HPDE6-E6E7 (cell line): ENCODE data around the gene PGAM1.
A peak's percentile ranks its signal among the peaks of the same experiment; 100 is the strongest.
"Not testable (repeated sequence)": the region's sequence is repeated elsewhere in the genome, so short reads cannot be mapped to it uniquely, and the experiment has no call there.

ENCODE experiments used
- DNase-seq: peaks from one replicate; pipeline ENCODE4 v3.0.0; 2011; ENCODE audit warnings: missing footprints; ENCODE audit errors: extremely low spot score

The PGAM1 gene

DNA sequence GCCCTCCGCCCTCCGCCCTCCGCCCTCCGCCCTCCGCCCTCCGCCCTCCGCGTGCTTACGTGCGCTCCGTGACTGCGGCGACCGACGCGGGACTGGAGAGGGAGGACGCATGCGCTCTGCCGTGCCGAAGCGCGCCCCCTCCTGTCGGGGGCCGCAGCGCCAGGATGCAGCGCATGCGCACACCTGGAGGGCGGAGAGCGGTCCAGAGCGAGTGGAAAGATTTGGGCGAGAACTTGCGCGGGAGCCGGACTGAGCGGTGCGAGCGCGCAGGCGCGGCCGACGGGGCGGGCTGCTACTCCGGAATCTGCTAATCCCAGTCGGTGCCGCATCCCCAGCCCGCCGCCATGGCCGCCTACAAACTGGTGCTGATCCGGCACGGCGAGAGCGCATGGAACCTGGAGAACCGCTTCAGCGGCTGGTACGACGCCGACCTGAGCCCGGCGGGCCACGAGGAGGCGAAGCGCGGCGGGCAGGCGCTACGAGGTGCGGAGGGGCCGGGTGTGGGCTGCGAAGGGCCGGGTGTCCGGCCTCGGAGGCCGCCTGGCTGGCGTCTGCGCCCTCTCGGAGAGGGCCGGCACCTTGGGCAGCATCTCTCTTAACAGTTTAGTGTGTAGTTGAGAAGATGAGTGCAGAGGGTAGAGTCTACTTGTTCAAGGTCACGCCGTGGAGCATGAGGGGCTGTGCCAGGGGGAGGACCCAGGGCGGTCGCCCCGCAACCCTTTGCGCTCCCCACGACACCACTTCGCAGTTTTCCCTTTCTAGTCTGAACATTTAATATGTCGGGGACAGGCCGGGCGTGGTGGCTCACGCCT lies at the start of gene PGAM1:
Gene PGAM1, plus strand, starts transcription at position 228 of the 812 bp plus-strand sequence. Its CDS starts 117 bp downstream, at position 345.
- peak; percentile 99 for DNase-seq

DNA sequence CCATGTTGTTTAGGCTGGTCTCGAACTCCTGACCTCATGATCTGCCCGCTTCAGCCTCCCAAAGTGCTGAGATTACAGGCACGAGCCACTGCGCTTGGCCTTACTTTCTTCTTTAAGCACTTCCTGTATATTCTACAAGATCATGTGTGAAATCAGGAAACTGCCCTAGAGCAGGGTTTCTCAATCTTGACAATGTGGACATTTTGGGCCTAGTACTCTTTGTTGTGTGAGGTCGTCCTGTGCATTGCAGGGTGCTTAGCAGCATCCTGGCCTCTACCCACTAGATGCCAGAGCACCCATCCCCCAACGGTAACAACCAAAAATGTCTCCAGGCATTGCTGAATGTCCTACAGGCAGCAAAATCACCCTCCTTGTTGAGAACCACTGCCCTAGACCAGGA lies 49.6 kb upstream of the PGAM1 start:
- no peak for DNase-seq

DNA sequence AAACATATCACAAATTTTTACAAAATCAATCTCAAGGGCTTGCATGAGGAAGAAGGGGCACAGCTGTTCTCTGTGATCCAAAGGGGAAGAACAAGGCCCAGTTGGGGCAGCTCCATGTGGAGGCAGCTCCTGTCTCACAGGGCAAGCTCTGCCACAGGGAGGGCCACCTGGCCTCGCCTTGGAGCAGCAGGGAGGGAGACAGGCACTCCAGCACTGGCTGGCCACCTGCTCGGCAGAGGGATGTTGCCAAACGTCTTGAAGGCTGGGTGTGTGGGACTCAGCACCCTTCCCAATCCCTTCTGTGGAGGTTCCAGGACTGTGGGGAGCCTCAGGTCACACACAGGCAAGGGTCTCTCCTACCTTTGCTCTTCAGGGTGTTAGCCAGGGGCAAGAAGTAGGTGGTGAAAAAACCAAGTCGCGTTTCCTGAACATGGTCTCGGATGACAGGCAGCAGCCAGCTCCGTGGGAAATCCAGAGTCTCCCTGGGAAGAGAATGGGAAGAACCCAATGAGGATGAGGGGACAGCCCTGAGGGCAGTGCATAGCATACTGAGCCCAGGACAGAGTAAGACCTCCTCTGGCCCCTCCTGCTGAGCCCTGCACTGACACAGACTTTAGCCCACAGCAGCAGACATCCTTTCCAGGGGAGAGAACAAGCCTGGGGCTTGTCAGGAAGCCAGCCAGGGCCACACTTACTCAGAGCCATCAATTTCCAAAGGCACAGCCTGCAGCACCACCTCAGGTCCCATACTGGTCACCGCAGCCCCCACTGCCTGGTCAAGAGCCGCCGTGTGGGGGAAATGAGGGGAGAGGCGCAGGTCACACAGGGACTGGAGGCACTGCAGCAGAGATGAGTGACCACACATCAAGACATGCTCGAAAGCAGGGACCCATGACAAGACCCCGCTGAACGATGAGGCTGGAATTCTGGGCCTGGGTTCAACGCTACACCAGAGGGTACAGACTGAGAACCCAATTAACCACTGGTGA lies 46.8 kb upstream of the PGAM1 start:
- no peak for DNase-seq

DNA sequence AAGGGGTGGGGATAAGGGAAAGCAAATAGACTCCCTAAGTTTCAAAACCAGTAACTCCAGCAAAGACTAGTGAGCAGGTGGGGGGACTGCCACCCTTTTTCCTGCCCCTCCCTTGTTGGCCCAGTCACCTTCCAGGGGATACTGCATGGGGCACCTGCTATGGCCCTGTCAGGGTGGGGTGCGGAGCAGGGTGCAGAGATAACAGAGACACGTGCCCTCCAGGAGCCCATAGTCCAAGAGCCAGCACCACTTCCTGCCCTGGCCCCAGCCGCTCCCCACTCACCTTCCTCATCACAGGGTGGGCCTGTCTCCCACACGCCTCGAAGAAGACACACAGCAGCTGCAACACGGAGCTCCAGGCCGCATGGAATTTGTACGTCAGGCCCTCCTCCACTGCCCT lies 45.5 kb upstream of the PGAM1 start:
- DNase-seq = no peak

DNA sequence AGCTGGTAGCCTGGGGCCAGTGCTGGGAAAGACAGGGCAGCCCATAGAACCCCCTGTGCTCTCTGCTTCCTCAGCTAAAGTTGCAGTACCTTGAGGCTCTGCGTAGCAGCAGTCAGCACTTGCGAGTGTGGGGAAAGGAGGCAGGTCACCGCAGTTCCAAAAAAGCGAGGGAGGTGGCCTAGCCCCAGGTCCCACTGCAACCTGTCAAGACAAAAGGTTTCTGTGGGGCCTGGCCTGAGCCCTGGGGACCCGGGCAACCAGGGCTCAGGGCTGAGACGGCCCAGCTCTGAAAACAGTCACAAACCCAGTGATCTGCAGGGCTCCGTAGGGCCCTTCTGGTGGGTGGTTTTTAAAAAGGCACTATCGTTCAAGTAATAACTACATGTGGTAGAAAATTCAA lies 44.4 kb upstream of the PGAM1 start:
- no peak for DNase-seq

DNA sequence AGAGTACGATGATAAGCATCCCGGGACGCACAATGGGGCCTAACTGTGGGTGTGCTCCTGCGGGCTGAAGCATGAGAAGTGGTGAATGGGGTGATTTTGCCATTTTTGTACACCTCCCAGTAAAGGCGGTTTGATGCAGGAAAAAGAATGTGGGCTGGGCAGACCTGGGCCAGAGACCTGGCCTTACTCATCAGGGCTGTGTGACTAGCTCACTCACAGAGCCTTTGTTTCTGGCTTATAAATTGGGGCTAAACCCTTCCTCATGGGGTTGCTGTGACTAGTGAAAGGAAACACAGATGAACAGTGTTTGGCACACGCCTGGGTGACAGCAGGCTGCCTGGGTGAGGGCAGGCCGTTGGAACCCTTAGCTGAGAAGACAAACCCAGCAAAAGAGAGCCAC lies 42.8 kb upstream of the PGAM1 start:
- DNase-seq = no peak

DNA sequence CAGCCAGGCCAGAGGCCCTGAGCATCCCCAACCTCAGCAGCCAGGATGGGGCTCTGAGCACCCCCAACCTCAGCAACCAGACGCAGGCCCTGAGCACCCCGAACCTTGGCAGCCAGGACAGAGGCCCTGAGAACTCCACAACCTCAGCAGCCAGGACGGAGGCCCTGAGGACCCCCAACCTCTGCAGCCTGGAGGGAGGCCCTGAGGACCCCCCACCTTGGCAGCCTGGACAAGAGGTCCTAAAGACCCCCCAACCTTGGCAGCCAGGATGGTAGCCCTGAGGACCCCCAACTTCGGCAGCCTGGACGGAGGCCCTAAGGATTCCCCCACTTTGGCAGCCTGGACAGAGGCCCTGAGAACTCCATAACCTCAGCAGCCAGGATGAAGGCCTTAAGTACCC lies 41.8 kb upstream of the PGAM1 start:
- DNase-seq = no peak

DNA sequence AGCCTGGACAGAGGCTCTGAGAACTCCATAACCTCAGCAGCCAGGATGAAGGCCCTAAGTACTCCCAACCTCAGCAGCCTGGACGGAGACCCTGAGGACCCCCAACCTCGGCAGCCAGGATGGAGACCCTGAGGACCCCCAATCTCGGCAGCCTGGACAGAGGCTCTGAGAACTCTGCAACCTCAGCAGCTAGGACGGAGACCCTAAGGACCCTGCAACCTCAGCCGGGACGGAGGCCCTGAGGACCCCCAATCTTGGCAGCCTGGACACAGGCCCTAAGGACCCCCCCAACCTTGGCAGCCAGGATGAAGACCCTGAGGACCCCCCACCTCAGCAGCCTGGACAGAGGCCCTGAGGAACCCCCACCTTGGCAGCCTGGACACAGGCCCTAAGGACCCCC lies 41.4 kb upstream of the PGAM1 start:
- DNase-seq = no peak

DNA sequence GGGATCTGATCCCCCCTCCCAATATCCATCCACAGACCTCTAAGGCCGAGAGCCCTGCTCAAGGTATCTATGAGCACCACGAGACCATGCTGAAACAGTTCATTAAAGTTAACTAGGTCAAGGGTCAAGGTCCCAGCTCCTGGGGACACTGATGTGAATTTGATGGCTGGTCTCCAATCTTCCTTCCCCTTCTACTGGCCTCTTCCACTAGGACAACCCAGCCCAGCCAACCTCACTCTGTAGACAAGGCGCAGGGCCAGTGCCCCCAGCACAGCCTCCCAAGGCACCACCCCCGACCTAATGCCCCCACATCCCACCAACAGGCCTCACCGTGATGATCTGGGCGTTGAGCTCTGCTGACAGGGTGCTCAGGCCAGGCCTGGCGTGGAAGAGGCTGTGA lies 40.4 kb upstream of the PGAM1 start:
- no peak for DNase-seq

DNA sequence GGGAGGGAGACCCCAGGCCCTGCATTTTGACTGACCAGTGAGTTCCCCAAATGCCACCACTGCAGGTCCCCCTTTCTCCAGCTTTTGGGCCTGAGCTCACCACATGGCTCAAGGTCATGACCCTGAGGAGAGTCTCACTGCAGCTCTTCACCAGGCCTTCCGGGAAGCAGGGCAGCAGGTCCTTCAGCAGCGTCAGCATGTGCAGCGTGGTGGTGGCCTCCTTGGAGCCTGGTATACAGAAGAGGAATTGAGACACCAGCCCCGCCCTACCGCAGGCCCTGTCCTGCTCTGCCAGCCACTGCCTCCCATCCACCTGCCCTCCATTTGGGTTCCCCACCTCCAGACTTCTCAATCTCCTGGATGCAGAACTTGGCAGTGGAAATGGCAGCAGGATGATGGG lies 37.8 kb upstream of the PGAM1 start:
- no peak for DNase-seq

DNA sequence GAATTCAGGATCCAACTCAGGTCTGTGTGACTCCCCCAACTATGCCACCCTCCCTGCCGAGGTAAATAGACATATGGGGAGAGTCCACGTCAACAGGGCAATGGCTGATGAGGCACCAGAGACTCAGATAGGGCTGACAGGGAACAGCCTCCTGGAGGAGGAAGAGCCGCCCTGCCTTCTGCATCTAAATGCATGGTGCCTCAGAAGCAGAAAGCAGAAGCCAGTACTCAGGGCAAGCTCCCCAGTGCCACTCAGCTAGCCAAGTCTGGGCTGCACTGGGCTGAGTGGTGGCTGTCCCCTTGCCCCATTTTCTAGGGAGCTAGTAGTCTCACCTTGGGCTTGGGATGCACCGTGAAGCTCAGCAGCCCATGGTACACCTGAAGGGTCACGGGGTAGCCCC lies 35.9 kb upstream of the PGAM1 start:
- no peak for DNase-seq

DNA sequence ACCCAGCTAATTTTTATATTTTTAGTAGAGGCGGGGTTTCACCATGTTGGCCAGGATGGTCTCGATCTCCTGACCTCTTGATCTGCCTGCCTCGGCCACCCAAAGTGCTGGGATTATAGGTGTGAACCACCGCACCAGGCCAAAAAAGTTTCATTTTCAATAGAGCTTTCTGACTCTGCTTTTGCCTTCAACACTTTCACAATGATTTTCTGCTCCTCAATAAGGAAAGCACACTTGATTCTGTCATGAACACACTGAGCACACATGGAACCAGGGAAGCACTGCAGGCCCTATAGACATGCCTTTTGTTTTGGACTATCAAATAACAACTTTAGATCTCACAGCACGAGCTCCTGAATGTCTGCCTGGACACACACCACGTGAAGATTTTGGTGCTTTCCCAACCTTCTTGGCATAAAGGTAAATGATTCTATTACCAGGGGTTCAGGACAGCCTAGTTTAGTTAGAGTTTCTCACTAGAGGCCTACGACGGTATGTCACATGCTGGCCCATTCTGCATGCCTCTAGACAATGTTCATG lies 32.9 kb upstream of the PGAM1 start:
- DNase-seq = no peak

DNA sequence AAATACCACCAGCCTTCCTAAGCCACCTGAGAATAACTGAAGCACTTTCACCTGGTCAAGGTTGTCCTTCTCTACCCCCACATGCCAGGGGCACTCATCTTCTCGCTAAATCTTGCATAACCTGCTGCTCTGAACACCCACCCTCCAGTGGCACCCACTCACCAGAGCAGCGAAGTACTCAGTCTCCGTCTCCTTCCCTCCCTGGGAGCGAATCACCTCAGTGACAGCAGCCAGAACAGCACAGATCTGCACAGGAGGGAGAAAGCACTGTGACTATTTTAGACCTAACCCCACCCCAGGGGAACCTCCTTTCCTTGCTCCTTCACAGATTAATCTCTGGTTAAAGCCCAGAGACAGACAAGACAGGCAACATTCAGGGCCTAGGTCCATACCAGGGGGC lies 29.9 kb upstream of the PGAM1 start:
- no peak for DNase-seq

DNA sequence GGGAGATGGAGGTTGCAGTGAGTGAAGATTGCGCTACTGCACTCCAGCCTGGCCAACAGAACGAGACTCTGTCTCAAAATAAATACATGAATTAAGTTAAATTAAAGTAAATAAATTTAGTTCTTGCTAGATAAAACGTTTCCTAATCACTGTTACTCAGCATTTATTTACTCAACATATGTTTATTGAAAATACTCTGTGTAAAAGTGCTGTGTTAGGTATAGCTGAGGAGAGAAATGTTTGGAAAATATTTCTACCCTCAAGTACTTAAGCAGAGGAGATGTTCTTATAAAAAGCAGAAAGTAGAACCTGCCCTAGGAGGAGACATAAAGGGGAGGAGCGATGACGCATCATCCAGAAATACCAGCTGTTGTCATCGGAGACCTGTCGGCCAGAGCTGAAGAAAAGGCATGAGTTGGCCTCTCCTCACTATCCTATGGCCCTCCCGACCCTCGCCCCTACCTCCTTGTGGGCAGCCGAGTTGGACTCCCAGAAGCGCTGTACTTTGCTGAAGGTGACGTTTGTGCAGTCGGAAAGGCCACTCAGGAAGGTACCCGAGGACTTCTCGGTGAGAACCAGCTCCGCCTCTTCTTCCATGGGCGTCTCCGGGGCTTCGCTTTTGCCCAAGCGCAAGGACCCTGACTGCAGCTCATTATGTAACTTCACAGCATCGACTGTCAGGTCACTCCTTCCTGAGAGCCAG lies 26.0 kb upstream of the PGAM1 start:
- peak; percentile 77 for DNase-seq

DNA sequence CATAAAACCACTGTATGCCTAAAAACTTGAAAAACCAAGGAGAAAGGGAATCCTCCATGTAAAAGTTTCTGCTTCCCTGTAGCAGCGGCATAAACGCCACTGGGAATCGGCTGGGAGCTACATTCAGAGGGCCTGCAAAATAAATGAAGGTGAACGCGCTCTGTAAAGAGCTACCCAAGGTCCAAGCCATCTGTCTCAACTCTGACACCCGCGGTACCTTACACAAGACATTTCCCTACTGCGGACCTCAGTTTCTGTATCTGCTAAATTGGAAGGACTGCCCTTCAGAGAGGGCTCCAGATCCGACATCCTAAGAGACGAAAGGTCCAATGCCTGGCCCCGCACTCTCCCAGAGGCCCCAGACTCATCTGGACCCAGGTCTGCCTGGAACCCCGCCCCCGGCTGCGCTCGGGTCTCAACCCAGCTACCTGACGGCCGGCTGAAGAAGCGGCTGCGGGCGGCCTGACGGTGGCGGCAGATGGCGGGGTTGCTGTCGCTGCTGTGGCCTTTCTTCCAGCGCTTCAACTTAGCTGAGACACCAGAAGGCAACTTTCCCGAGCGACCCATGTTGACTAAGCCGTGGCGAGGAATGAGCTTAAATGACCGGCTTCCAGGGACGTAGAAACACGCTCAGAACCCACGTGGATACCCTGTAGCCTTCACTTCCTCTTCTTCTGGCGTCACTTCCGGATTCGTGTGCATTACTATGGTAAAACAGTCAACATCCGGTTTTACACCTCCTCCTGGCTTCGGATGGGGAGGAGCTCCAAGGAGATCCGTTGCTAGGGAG lies 25.1 kb upstream of the PGAM1 start, which contains the start of gene RRP12:
Gene RRP12, minus strand, starts transcription at position 676 of the 790 bp plus-strand sequence. Its CDS starts 109 bp downstream, at position 567.
- peak; percentile 94 for DNase-seq

DNA sequence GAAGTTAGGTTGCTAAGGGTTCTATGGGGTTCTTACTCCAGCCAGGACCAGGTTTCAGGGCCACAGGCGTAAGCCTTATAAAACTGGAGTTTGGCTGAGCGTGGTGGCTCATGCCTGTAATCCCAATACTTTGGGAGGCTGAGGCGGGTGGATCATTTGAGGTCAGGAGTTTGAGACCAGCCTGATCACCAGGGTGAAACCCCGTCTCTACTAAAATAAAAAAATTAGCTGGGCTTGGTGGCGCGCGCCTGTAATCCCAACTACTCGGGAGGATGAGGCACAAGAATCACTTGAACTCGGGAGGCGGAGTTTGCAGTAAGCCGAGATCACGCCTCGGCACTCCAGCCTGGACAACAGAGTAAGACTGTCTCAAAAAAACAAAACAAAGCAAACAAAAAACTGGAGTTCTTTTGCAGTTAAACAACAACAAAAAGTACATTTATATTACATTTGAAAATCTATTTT lies 24.5 kb upstream of the PGAM1 start:
- DNase-seq = no peak

DNA sequence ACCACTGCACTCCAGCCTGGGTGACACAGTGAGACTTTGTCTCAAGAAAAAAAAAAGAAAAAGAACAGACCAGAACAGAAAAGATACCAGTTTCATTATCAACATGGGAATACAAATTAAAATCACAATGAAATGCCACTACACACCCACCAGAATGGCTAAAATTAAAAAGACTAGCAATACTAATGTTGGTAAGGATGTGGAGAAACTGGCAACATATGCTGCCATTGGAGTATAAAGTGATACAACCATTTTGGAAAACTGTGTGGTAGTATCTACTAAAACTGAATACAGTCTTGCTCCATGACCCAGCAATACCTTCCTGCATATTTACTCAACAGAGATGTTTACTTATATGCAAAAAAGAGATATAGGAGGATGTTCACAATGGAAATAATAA lies 21.9 kb upstream of the PGAM1 start:
- no peak for DNase-seq

DNA sequence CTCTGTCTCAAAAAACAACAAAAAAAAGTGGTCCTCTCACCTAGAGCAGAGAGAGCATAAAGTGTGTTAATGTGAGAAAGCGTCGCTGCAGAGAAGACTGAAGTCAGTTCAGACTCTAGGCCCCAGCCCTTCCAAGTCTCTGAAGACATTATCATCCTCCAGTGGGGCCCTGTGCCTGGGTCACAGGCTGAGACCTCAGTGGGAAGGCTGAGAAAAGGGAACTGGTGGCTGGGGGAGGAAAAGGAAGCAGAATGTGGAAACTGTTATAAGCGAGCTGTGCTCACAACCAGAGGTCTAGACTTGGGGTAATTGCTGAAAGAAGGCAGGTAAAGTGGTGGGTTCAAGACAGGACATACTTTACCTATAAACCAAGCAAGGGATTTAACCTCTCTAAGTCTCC lies 19.9 kb upstream of the PGAM1 start:
- no peak for DNase-seq

DNA sequence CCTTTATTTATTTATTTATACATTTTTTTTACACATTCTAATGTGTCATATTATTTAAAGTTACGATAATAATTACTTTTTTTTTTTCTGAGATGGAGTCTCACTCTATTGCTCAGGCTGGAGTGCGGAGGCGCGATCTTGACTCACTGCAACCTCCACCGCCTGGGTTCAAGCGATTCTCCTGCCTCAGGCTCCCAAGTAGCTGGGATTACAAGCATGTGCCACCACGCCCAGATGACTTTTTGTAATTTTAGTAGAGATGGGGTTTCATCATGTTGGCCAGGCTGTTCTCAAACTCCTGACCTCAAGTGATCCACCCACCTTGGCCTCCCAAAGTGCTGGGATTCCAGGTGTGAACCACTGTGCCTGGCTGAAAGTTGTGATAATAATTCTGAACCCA lies 19.5 kb upstream of the PGAM1 start:
- DNase-seq = not testable (repeated sequence)

DNA sequence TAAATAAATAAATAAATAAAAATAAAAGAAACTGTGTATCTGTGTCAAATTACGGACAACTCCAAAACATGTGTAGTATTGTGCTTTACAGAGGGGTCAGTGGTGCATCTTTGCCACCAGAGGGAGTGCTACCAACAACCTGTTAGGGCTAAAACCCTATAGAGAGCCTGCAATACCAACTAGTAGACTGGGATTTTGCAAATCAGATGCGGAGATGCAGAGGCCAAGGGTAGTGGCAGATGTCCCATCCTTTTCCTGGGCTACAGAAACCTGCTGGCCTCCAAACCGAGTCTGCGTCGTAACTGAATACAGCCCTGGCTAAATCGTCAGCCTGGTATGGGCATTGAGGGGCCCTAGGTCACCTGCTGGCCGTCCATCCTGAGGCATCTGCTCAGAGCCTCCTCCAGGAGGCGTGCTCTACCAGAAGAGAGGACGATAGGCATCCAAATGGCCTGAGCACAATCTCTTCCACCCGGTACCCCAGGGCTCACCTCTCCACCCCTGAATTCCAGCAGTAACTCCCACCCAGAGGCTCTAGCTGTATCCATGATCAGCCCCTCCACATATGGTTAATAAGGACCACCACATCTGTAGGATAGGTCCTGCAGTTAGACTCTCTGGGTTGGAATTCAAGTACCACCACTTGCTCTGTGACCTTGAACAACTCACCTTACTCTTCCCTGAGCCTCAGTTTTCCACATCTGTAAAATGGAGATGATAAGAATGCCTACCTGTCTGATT lies 18.6 kb upstream of the PGAM1 start:
- no peak for DNase-seq
